HCEC 1CT (cell line): Measurements from ENCODE around the gene MIER3.

Source experiments
- DNase-seq: peaks from one replicate; pipeline ENCODE4 v3.0.0-alpha.2; 2017

The MIER3 gene

GRCh38 chr5:56958595-56958994 lies 6.7 kb upstream of the MIER3 start:
- no peak for DNase-seq

- DNase-seq, result no peak
These were observed 2.3 kb upstream of the MIER3 start for GRCh38 chr5:56954262-56954661.

DNA sequence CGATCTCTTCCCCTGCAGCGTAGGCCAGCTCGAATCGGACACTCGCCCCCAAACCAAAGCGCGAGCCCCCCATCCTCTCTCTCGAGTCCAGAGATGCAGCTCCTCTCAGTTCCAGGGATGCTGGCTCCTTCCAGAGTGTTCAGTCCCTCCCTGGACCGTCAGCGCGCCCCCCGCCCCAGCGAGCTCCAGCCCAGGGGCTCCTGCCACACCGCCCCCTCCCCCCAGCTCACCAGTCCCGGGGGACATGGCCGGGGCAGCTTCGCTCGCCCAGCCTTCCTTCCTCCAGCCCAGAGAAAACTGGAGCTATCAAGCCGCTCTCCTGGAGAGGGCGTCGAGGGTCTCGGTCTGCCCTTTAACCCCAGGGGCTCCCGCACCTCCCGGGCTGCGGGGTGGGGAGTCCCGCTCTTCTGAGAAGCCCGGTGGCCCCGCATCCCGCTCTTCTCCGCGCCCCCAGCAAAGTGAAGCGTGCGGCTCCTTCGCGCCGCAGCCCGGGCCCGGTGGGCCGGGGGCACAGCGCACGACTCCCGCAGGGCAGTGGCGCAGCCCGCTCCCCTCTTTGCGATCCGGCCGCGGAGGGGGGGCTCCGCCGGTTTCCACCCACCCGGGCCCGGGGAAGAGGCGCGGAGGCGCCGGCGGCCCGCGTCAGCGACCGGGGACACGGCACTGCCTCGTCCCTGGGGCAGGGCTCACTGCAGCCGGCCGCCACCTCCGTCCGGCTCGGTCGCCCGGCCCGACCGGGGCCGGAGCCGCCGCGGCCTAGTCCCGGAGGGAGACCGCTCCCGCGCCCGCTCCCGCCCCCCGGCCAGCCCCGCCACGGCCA lies 587 bp downstream of the MIER3 start:
- no peak for DNase-seq

GRCh38 chr5:56950626-56951125 lies 1.2 kb downstream of the MIER3 start:
- DNase-seq, result peak; percentile 69

GRCh38 chr5:56947052-56947451 lies 4.9 kb downstream of the MIER3 start:
- no peak for DNase-seq

GRCh38 chr5:56941981-56942380 lies 9.9 kb downstream of the MIER3 start:
- DNase-seq, result no peak

GRCh38 chr5:56938858-56939257 lies 13.1 kb downstream of the MIER3 start:
- no peak for DNase-seq

- no peak for DNase-seq
These were observed 17.6 kb downstream of the MIER3 start for GRCh38 chr5:56934325-56934724.

- no peak for DNase-seq
These were observed 29.0 kb downstream of the MIER3 start for GRCh38 chr5:56922922-56923321.

- DNase-seq, result no peak
These were observed 31.8 kb downstream of the MIER3 start for GRCh38 chr5:56919942-56920662.

DNA sequence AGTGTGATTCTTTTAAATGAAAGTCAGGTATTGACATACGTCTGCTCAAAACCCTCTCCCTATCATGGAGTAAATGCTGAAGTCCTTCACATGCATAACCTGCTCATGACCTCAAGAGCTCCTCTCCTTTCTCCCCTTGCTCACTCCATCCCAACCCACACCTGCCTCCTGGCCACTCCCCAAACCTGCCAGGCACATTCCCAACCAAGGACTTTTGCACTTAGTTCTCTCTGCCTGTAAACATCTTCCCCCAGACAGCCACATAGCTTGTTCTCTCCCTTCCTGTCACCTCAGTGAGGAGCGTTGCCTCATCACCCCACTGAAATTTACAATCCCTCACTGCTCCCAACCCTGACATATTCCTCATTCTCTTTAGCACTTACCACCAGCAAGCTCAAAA lies 33.9 kb downstream of the MIER3 start:
- no peak for DNase-seq

GRCh38 chr5:56917534-56917933 lies 34.4 kb downstream of the MIER3 start:
- no peak for DNase-seq

GRCh38 chr5:56914678-56915077 lies 37.2 kb downstream of the MIER3 start:
- no peak for DNase-seq

- DNase-seq, result no peak
These were observed 38.2 kb downstream of the MIER3 start for GRCh38 chr5:56913766-56914165.

- peak; percentile 55 for DNase-seq
These were observed 41.5 kb downstream of the MIER3 start for GRCh38 chr5:56910210-56910965.

DNA sequence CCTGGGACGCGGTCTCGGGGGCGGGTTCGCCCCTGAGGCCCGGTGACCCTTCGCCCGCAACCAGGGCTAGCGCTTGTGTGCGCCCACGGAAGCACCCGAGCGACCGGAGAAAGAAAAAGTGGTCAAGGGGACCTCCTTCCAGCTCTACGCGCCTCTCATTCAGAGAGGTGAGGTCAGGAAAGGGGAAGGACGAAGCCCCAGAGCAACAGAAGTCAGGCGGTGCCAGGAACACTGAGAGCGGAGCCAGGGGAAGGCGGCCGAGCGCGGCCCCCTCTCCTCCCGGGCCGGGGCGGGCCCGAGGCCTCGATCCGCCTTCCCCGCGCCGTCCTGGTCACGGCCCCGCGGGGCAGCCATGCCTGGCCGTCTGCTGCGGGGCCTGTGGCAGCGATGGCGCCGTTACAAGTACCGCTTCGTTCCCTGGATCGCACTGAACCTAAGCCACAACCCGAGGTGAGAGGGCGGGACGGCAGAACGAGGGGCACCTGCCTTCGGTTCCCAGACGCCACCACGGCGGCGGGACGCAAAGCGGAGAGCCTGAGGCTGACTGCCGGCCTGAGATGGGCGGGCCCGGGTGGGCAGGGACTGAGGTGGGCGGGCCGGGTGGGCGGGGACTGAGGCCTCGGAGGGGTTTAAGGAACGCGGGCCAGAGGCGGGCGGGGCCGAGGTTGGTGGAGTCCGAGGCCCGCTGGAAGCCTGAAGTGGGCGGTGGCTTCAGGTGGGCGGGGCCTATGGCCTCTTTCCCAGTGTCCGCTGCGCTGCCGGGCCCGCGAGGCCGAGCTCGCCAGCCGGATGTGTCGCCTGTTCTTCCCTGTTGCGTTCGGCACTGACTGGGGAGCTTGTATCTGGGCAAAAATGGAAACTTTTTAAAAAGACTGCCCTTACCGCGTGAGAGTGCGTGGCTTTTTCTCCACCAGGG lies 42.4 kb downstream of the MIER3 start, which contains the start of gene SETD9:
Gene SETD9, plus strand, starts transcription at position 303 of the 916 bp plus-strand sequence. Its CDS starts 50 bp downstream, at position 353.
- peak; percentile 98 for DNase-seq

DNA sequence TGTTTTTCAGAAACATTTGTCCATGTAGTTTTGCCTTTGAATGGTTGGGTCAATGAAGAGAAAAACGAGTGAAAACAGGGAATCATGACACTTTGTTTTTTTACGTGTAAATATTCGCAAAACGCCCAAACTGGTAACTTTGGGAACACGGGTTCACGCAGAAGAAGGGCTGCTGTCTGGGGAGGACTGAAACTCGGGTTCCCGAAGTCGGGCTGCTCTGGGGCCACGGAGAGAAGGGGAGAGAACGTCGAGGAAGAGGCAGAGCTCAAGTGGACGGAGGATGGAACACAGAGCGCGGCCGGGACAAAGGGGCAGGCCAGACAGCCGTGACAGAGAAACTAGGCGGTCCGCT lies 43.0 kb downstream of the MIER3 start:
- no peak for DNase-seq

DNA sequence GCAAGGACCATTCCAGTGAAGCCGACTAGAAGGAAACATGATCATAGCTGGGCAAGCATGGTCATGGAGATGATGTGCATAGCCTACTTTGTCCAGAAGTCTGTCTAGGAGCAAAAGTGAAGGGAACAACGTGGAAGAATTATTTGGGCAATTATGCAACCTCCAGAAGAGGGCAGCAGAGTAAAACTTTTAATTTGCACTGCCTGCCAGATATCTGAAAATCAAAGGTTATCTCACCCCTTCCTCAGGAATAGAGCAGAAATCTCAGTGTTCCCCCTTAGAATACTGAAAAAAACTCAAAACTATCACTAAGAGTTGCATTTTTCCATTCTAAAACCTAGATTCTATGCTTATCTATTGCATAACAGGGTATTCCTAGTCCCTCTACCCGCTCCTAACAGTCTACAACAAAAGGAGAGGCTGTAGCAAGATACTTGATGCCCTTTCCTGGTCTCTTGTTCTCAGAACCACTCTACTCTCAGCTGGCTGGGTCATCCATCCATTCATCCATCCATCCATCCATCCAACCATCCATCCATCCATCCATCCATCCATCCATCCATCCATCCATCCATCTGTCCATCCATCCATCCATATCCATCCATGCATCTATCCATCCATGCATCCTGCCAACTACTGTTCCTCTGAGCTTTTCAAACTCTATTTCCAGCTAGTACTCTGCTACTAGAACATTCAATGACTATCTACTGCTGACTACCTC lies 50.9 kb downstream of the MIER3 start:
- peak; percentile 32 for DNase-seq

GRCh38 chr5:56900395-56900794 lies 51.5 kb downstream of the MIER3 start:
- DNase-seq, result peak; percentile 15

DNA sequence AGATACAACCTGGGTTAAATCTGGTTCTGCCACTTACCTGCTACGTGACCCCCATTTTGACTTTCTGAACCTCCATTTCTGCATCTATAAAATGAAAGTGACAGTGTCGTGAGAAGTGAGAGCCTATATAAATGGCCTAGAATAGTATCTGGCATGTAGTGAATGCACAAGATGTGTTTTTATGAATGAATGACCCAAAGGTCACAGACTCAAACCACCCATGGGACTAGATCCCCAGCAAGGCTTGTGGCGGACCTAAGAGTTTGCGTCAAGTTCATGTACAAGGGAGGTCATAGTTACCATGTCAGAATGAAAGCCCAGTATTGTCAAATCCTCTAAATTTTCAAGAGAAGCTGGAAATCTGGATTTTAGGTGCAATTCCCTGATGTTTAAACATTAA lies 53.7 kb downstream of the MIER3 start:
- DNase-seq, result no peak

- no peak for DNase-seq
These were observed 55.2 kb downstream of the MIER3 start for GRCh38 chr5:56896763-56897162.
